KBM-7 (cell line): Measurements from ENCODE around the gene INTS15.

Experiments
- DNase-seq: peaks from one replicate; pipeline ENCODE4 v3.0.0-alpha.2; 2015
- in situ Hi-C: fragments of 300-500 bp; cut with MboI; formaldehyde crosslinking; loops from 2 replicates; pipeline ENCODE4 v1.14.3; 2020; ENCODE audit warnings: low sequenced_read_pairs, low pct_unique_long_range_greater_than_20kb, mixed read lengths

Gene INTS15

GRCh38 chr7:6651851-6652445 lies 62.1 kb downstream of the INTS15 start:
- DNase-seq, result no peak
- in situ Hi-C loops, result no loop called here

GRCh38 chr7:6652446-6653011 lies 62.7 kb downstream of the INTS15 start:
- no peak for DNase-seq
- in situ Hi-C loops, result no loop called here

GRCh38 chr7:6653071-6654003 lies 63.5 kb downstream of the INTS15 start:
- in situ Hi-C loops, result no loop called here
- DNase-seq, result no peak

- DNase-seq, result no peak
- in situ Hi-C loops, result no loop called here
Measured at GRCh38 chr7:6654113-6654841, 64.5 kb downstream of the INTS15 start.

- DNase-seq, result no peak
- in situ Hi-C loops, result no loop called here
Measured at GRCh38 chr7:6654842-6655610, 65.2 kb downstream of the INTS15 start.

GRCh38 chr7:6655636-6656385 lies 66.0 kb downstream of the INTS15 start:
- in situ Hi-C loops, result no loop called here
- DNase-seq, result no peak

GRCh38 chr7:6656413-6656812 lies 66.6 kb downstream of the INTS15 start:
- in situ Hi-C loops, result no loop called here
- DNase-seq, result no peak
